H1 (cell line): Measurements from ENCODE around the gene RGS3.

ENCODE experiments used
- ASH2L ChIP-seq: fragments of 200-600, 300-600 bp; sonication (generic); IDR thresholded peaks from one replicate; pipeline ENCODE4 v1.7.1; 2017; ENCODE audit warnings: low read length
- CHD2 ChIP-seq: IDR thresholded peaks from 2 replicates; pipeline ENCODE4 v1.6.1; 2012; ENCODE audit warnings: low read length, improper control_type of control experiment
- CTCF ChIP-seq, 3 experiments: IDR thresholded peaks; 1 replicate in 2 of 3; 2 replicates in 1 of 3; pipeline versions ENCODE4 v1.5.1 to v1.6.1; 2011; ENCODE audit warnings: low read length in 3 of 3, mild to moderate bottlenecking in 3 of 3, inconsistent platforms in 2 of 3, low read depth in 1 of 3, moderate library complexity in 1 of 3; ENCODE audit not compliant: insufficient read depth in 1 of 3; ENCODE audit errors: control extremely low read depth in 1 of 3
- EZH2 ChIP-seq: fragments of 200-600 bp; sonication (generic); IDR thresholded peaks from 2 replicates; pipeline ENCODE4 v1.7.1; 2012; ENCODE audit warnings: low read depth, mild to moderate bottlenecking, moderate library complexity, low read length, inconsistent platforms; ENCODE audit not compliant: severe bottlenecking
- GABPA ChIP-seq: IDR thresholded peaks from 2 replicates; pipeline ENCODE4 v1.6.1; 2011; ENCODE audit warnings: mild to moderate bottlenecking, low read length, moderate library complexity, borderline replicate concordance; ENCODE audit not compliant: insufficient read depth
- HDAC2 ChIP-seq, 2 experiments: fragments of 300-600 bp in 1 of 2; sonication (generic) in 1 of 2; IDR thresholded peaks; 2 replicates each; pipeline ENCODE4 v1.6.1; 2011 to 2012; ENCODE audit warnings: low read depth in 2 of 2, low read length in 2 of 2, mild to moderate bottlenecking in 2 of 2, moderate library complexity in 2 of 2, borderline replicate concordance in 1 of 2, inconsistent platforms in 1 of 2
- JUN ChIP-seq: IDR thresholded peaks from 2 replicates; pipeline ENCODE4 v1.6.1; 2011; ENCODE audit warnings: low read depth, mild to moderate bottlenecking, improper control_type of control experiment, low read length
- JUND ChIP-seq: IDR thresholded peaks from 2 replicates; pipeline ENCODE4 v1.6.1; 2011; ENCODE audit warnings: mild to moderate bottlenecking, improper control_type of control experiment, low read length
- MAX ChIP-seq: IDR thresholded peaks from 2 replicates; pipeline ENCODE4 v1.6.1; 2012; ENCODE audit warnings: inconsistent platforms
- POLR2A ChIP-seq, 2 experiments: IDR thresholded peaks; 1 replicate in 1 of 2; 2 replicates in 1 of 2; pipeline ENCODE4 v1.6.1; 2011; ENCODE audit warnings: low read depth in 2 of 2, low read length in 2 of 2, mild to moderate bottlenecking in 2 of 2; ENCODE audit errors: control extremely low read depth in 1 of 2
- SP1 ChIP-seq: IDR thresholded peaks from 2 replicates; pipeline ENCODE4 v1.6.1; 2011; ENCODE audit warnings: low read depth, low read length
- USF2 ChIP-seq: IDR thresholded peaks from 2 replicates; pipeline ENCODE4 v1.6.1; 2011; ENCODE audit warnings: low read length, improper control_type of control experiment
- YY1 ChIP-seq: IDR thresholded peaks from 2 replicates; pipeline ENCODE4 v1.6.1; 2011; ENCODE audit warnings: low read depth, mild to moderate bottlenecking, low read length
- ZNF274 ChIP-seq: IDR thresholded peaks from 2 replicates; pipeline ENCODE4 v1.7.0; 2012; ENCODE audit warnings: low read length, borderline replicate concordance; ENCODE audit errors: extremely low read depth

- no peak for TF ChIP-seq CTCF (IDR thresholded peaks at IDR 0.05; ENCODE audit: control extremely low read depth in 1 of 3, insufficient read depth in 1 of 3, low read depth in 1 of 3, low read length in 3 of 3)
- TF ChIP-seq MAX: no peak
- TF ChIP-seq YY1: no peak
- TF ChIP-seq ZNF274: no peak
- TF ChIP-seq JUND: no peak
- TF ChIP-seq POLR2A (IDR thresholded peaks at IDR 0.05; ENCODE audit: control extremely low read depth in 1 of 2, low read depth in 2 of 2, low read length in 2 of 2): no peak
- TF ChIP-seq SP1: no peak
- no peak for TF ChIP-seq ASH2L
- no peak for TF ChIP-seq EZH2
- no peak for TF ChIP-seq HDAC2 (IDR thresholded peaks at IDR 0.05; ENCODE audit: borderline replicate concordance in 1 of 2, low read depth in 2 of 2, low read length in 2 of 2)
- no peak for TF ChIP-seq GABPA
- no peak for TF ChIP-seq JUN
- TF ChIP-seq USF2: no peak
- TF ChIP-seq CHD2: no peak
Measured at GRCh38 chr9:113532809-113533190, 69.3 kb downstream of the RGS3 start.
